Neuronal stem cell (in vitro differentiated cells): ENCODE results near the gene RPL13.

Experiments used
- DNase-seq: peaks from one replicate; pipeline ENCODE4 v3.0.0-alpha.2; 2013; ENCODE audit warnings: low spot score
- H2AFZ ChIP-seq: one replicate; pipeline ENCODE4 v1.6.1; 2013; ENCODE audit warnings: mild to moderate bottlenecking, low read length, inconsistent platforms
- H2AK5ac ChIP-seq: 2 replicates; pipeline ENCODE4 v1.6.1; 2013; ENCODE audit warnings: low read depth, mild to moderate bottlenecking, inconsistent platforms, low read length, moderate library complexity, mixed read lengths
- H2BK120ac ChIP-seq: 2 replicates; pipeline ENCODE4 v1.6.1; 2013; ENCODE audit warnings: low read depth, mild to moderate bottlenecking, inconsistent platforms, low read length, moderate library complexity, mixed read lengths
- H2BK12ac ChIP-seq: one replicate; pipeline ENCODE4 v1.6.1; 2013; ENCODE audit warnings: low read length, inconsistent platforms
- H2BK15ac ChIP-seq: 2 replicates; pipeline ENCODE4 v1.6.1; 2013; ENCODE audit warnings: mild to moderate bottlenecking, low read length, inconsistent platforms, mixed read lengths
- H2BK5ac ChIP-seq: one replicate; pipeline ENCODE4 v1.6.1; 2013; ENCODE audit warnings: inconsistent platforms, mild to moderate bottlenecking, low read length, moderate library complexity
- H3K14ac ChIP-seq: one replicate; pipeline ENCODE4 v1.6.1; 2013; ENCODE audit warnings: low read length, inconsistent platforms
- H3K18ac ChIP-seq: 2 replicates; pipeline ENCODE4 v1.6.1; 2013; ENCODE audit warnings: low read length, inconsistent platforms
- H3K23ac ChIP-seq: 2 replicates; pipeline ENCODE4 v1.6.1; 2013; ENCODE audit warnings: low read depth, mild to moderate bottlenecking, mixed read lengths, low read length, inconsistent platforms; ENCODE audit not compliant: poor library complexity
- H3K27ac ChIP-seq: replicated peaks from 3 replicates; pipeline ENCODE4 v1.5.1; 2013; ENCODE audit warnings: low read length, inconsistent platforms
- H3K27me3 ChIP-seq, 3 experiments: 2 replicates each; pipeline ENCODE4 v1.6.1; 2013; ENCODE audit warnings: low read length in 3 of 3, mild to moderate bottlenecking in 2 of 3, inconsistent platforms in 1 of 3, low read depth in 1 of 3, mixed read lengths in 1 of 3, moderate library complexity in 1 of 3; ENCODE audit not compliant: control insufficient read depth in 3 of 3, insufficient read depth in 3 of 3
- H3K36me3 ChIP-seq, 2 donors: replicated peaks in 1 of 2; 2 replicates each; pipeline ENCODE4 v1.6.1; 2013; ENCODE audit warnings: low read length in 2 of 2; ENCODE audit not compliant: control insufficient read depth in 2 of 2, insufficient read depth in 2 of 2
- H3K4ac ChIP-seq: 2 replicates; pipeline ENCODE4 v1.6.1; 2013; ENCODE audit warnings: inconsistent platforms, mild to moderate bottlenecking, low read length, moderate library complexity
- H3K4me1 ChIP-seq, 2 donors: 1 replicate in 1 of 2; 2 replicates in 1 of 2; pipeline ENCODE4 v1.6.1; 2013; ENCODE audit warnings: low read length in 2 of 2, low read depth in 1 of 2; ENCODE audit not compliant: control insufficient read depth in 2 of 2, insufficient read depth in 1 of 2
- H3K4me2 ChIP-seq: one replicate; pipeline ENCODE4 v1.6.1; 2013; ENCODE audit warnings: mild to moderate bottlenecking, low read length, inconsistent platforms; ENCODE audit not compliant: insufficient read depth, poor library complexity, severe bottlenecking
- H3K4me3 ChIP-seq, 2 donors: 2 replicates each; pipeline ENCODE4 v1.5.1; 2013; ENCODE audit warnings: low read length in 2 of 2, mild to moderate bottlenecking in 2 of 2, inconsistent platforms in 1 of 2, moderate library complexity in 1 of 2
- H3K79me1 ChIP-seq: one replicate; pipeline ENCODE4 v1.6.1; 2013; ENCODE audit warnings: low read depth, mild to moderate bottlenecking, inconsistent platforms, low read length, moderate library complexity
- H3K9ac ChIP-seq: one replicate; pipeline ENCODE4 v1.6.1; 2013; ENCODE audit warnings: mild to moderate bottlenecking, low read depth, low read length, inconsistent platforms; ENCODE audit not compliant: poor library complexity
- H3K9me3 ChIP-seq, 2 donors: replicated peaks in 1 of 2; 2 replicates each; pipeline versions ENCODE3 to v1.6.1; 2013; ENCODE audit warnings: low read length in 2 of 2, mild to moderate bottlenecking in 2 of 2, inconsistent platforms in 1 of 2, low read depth in 1 of 2, mixed read lengths in 1 of 2, moderate library complexity in 1 of 2; ENCODE audit not compliant: control insufficient read depth in 2 of 2, insufficient read depth in 1 of 2
- H4K8ac ChIP-seq: one replicate; pipeline ENCODE4 v1.6.1; 2013; ENCODE audit warnings: low read depth, mild to moderate bottlenecking, inconsistent platforms, low read length, moderate library complexity
- H4K91ac ChIP-seq: one replicate; pipeline ENCODE4 v1.6.1; 2013; ENCODE audit warnings: low read length, low read depth, mild to moderate bottlenecking, inconsistent platforms; ENCODE audit not compliant: poor library complexity
- WGBS, 2 donors: extraction: QIAGEN DNeasy Blood & Tissue Kit; methylation state at CpG; one replicate each; pipeline ENCODE4 v1.1.7; 2013; ENCODE audit warnings: missing lambda C conversion rate in 2 of 2, mixed read lengths in 1 of 2; ENCODE audit not compliant: insufficient read length in 2 of 2, insufficient replicate concordance in 1 of 2; ENCODE audit errors: extremely low coverage in 2 of 2; 5-methylcytosine and 5-hydroxymethylcytosine counted together

Gene RPL13

DNA sequence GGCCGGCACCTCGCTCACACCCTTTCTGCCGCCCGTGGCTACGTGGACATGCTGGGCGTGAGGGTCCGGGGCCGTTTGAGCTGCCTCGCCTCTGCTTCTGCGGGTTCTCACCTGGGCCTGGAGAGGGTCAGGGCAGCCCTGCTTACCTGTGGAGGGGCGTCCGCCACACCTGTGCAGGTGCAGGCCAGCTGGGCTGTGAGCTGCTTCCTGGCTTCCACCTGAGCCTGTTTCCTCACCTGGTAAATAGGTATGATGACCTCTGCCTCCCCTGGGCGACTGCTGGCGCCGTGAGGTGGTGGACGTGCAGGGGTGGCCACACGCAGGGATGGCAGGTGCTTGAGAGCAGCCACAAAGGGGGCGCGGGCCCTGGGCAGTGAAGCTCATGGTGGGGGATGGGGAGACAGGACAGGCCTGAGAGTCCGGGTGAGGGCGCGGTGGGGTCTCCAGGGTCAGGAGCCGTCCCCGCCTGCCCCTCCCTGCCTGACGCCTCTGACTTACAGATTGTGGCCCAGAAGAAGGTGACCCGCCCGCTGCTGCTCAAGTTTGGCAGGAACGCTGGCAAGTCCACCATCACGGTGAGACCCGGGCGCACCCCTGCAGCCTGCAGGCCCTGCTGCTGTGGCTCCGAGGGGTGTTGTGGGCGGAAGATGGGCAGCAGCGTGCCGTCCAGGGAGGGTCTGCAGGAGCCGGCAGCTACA is 22.9 kb downstream of the RPL13 start:
- peak overlapping the region; percentile 66 for H2BK5ac ChIP-seq
- H3K23ac ChIP-seq, result peak overlapping the region; percentile 73
- H3K27me3 ChIP-seq, result no peaks in the 10 kb centered on the region
- H4K8ac ChIP-seq, result peak overlapping the region; percentile 17
- H2AK5ac ChIP-seq, result peak overlapping the region; percentile 81
- no peak overlapping the region for H3K27ac ChIP-seq
- peak overlapping the region; percentile 56 for H3K14ac ChIP-seq
- no peak overlapping the region for H3K4me3 ChIP-seq
- no peaks in the 10 kb centered on the region for H3K79me1 ChIP-seq
- H3K9me3 ChIP-seq, result peaks cover 0 to 3% of the 10 kb centered on the region in 2 donors
- peak overlapping the region; percentile 73 for H2BK12ac ChIP-seq
- peak overlapping the region; percentile 71 for H3K18ac ChIP-seq
- H4K91ac ChIP-seq, result no peak overlapping the region
- WGBS, 2 donors, result no CpG with 5 or more reads among the region's 36 CpGs
- no peak overlapping the region for H2AFZ ChIP-seq
- H3K4me2 ChIP-seq, result no peak overlapping the region
- no peak overlapping the region for H3K4ac ChIP-seq
- peak overlapping the region; percentile 49 for H2BK15ac ChIP-seq
- H3K36me3 ChIP-seq, result no peaks in the 10 kb centered on the region
- H3K4me1 ChIP-seq, result peaks cover 2 to 11% of the 10 kb centered on the region in 2 donors
- DNase-seq, result no peak
- peak overlapping the region; percentile 60 for H3K9ac ChIP-seq
- H2BK120ac ChIP-seq, result peak overlapping the region; percentile 47

DNA sequence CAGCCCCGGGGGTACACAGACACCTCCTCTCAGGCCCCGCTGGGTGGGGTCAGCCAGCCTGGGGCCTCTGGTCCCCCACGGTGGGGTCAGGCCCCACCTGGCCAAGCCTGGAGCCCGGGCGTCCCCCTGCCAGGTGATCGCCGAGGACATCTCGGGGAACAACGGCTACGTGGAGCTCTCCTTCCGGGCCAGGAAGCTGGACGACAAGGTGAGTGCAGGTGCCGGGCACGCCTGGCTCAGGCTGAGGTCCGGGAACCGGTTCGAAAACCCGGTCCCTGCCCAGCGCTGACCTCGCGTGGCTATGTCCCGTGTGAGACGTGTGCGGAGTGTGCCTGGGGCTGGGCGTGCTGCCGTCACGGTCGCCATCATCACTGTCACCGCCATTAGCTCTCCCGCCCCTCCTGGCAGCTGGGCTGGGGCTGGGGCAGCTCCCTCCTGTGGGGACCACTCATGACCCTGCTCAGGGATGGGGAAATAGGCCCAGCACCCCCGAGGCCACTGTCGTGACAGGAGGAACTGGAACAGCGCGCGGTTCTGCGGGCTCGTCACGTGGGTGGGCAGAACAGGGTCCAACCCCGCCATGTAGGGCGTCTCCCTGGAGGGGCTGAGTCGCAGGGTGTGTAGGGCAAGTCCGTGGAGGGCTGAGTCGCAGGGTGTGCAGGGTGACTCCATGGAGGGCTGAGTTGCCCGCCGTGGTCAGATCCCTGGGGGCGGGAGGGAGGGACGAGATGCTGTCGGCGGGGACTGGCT is 23.6 kb downstream of the RPL13 start:
- peak overlapping the region; percentile 81 for H2AK5ac ChIP-seq
- no peaks in the 10 kb centered on the region for H3K36me3 ChIP-seq
- peak overlapping the region; percentile 56 for H3K14ac ChIP-seq
- DNase-seq, result no peak
- peak overlapping the region; percentile 47 for H2BK120ac ChIP-seq
- peak overlapping the region; percentile 73 for H2BK12ac ChIP-seq
- H3K27ac ChIP-seq, result no peak overlapping the region
- no peaks in the 10 kb centered on the region for H3K79me1 ChIP-seq
- H4K8ac ChIP-seq, result no peak overlapping the region
- H3K4me2 ChIP-seq, result no peak overlapping the region
- WGBS, 2 donors, result no CpG with 5 or more reads among the region's 49 CpGs
- H3K9me3 ChIP-seq, result peaks cover 0 to 3% of the 10 kb centered on the region in 2 donors
- H2BK5ac ChIP-seq, result peak overlapping the region; percentile 66
- H2AFZ ChIP-seq, result peak overlapping the region; percentile 90
- H3K4me1 ChIP-seq, result peaks cover 2 to 11% of the 10 kb centered on the region in 2 donors
- no peak overlapping the region for H3K4ac ChIP-seq
- peak overlapping the region; percentile 33 for H2BK15ac ChIP-seq
- H3K23ac ChIP-seq, result peak overlapping the region; percentile 43
- peak overlapping the region; percentile 76 for H3K18ac ChIP-seq
- H3K9ac ChIP-seq, result peak overlapping the region; percentile 70
- H4K91ac ChIP-seq, result no peak overlapping the region
- no peak overlapping the region for H3K4me3 ChIP-seq
- H3K27me3 ChIP-seq, result no peaks in the 10 kb centered on the region

DNA sequence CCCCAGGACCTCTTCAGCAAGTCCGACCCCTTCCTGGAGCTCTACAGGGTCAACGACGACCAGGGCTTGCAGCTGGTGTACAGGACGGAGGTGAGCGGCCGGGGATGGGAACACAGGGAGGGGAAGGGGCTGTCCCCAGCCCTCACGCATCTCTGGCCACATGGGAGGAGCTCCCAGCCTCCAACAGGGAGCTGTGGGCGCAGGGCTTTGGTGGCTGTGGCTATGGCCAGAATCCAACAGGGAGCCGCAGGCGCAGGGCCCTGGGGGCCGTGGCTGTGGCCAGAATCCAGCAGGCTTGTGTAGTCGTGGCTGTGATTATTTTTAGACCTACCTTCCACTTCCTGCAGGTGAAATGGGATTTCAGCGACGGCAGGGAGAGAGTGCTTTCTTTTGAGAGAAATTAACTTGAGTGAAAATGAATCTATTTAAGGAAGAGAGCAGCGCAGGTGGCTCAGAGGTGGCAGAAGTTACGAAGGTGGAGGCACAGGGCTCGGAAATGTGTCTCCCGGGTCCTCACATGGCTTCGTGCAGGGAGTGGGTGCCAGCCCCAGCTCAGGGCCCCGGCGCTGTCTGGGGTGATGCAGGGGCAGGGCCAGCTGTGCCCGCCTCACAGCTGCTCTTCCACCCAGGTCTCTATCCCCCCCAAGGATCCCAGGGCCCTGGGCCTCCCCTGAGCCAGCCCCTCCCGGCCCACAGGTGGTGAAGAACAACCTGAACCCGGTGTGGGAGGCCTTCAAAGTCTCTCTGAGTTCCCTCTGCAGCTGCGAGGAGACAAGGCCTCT is 24.5 kb downstream of the RPL13 start:
- Histone ChIP-seq H3K23ac (peak overlapping the region; percentile 20), H3K79me1 (no peaks in the 10 kb centered on the region), H3K9me3 (no peaks in the 10 kb centered on the region), H3K27ac (no peak overlapping the region), H3K4me3 (no peak overlapping the region), H4K8ac (no peak overlapping the region), H2AK5ac (peak overlapping the region; percentile 37), H2BK15ac (peak overlapping the region; percentile 89), H3K4me1 (peaks cover 2 to 11% of the 10 kb centered on the region in 2 donors), H3K4me2 (no peak overlapping the region), H2BK120ac (no peak overlapping the region), H3K18ac (peak overlapping the region; percentile 83), H3K4ac (no peak overlapping the region), H2BK12ac (peak overlapping the region; percentile 58), H3K9ac (peak overlapping the region; percentile 50), H4K91ac (no peak overlapping the region), H3K27me3 (no peaks in the 10 kb centered on the region), H2BK5ac (no peak overlapping the region), H3K36me3 (no peaks in the 10 kb centered on the region), H3K14ac (peak overlapping the region; percentile 71), H2AFZ (peak overlapping the region; percentile 90)
- no peak for DNase-seq
- no CpG with 5 or more reads among the region's 25 CpGs for WGBS, 2 donors
